HG02970 (cell line): ENCODE results near the gene HIP1R.
"Not testable (repeated sequence)": the region's sequence is repeated elsewhere in the genome, so short reads cannot be mapped to it uniquely, and the experiment has no call there.

Experiments used
- ATAC-seq: cut with Tn5 transposase; IDR thresholded peaks from one replicate; pipeline ENCODE4 v1.9.1; 2021; ENCODE audit warnings: mild to moderate bottlenecking, moderate library complexity, moderate number of reproducible peaks; ENCODE audit not compliant: unreplicated experiment, low FRiP score

HIP1R gene

DNA sequence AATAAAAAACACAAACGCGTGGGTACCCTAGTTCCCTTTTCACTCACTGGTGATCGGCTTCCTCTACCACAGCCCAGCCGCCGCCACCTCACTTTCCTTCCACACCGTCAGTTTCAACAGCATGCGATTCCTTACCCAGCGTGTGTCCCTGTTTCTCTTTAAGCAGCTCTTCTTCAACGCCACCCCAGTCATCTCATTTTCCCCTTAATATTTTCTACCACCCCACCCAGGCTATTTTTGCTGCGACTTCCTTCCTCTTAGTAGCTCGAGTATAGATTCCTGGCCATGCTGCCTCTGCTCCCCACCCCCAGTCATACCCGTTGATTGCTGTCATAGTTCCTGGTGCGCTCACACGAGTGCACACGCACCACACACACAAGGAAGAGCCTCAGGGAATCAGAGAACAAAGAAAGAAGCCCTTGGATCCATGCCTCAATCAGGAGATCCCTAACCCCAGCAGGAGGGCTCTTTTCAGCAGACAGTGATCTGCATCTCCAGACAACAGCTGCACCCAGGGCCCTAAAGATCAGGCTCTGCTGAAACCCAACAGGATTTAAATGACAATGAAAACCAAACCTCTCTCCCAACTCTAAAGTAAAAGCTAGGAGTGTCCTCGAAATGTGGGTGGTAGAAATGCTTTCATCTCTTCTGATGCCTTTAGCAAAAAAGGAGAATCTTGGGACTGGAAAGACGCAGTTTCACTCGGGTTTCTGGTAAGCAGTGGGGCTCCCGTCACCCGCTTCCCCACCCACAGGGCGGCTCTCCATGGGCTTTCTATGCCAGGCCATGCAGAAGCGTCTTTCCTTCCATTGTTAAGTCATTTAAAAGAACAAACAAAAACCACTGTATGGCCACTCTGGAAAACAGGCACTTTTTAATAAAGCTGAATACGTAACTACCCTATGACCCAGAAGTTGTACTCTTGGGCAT, 36.9 kb downstream of the HIP1R start:
- no peak for ATAC-seq

DNA sequence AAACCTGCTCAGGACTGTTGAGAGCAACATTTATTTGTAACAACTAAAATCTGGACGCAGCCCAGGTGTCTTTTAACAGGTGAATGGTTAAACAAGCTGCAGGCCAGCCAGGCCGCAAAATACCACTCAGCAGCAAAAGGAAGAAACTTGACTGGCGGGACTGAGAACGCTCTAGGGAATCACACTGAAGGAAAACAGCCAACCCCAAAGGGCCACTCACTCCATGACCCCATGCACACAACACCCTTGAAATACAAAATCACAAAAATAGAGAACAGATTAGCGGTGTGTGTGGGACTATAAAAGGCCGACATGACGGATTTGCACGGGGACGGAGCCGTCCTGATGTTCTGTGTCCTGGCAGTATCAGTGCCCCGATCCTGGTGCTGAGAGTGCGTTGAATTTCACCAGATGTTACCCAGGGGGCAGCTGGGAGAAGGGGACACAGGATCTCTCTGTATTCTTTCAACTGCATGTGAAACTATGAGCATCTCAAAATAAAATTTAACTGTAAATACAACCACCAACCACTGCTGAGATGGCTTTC, 37.6 kb downstream of the HIP1R start:
- no peak for ATAC-seq

DNA sequence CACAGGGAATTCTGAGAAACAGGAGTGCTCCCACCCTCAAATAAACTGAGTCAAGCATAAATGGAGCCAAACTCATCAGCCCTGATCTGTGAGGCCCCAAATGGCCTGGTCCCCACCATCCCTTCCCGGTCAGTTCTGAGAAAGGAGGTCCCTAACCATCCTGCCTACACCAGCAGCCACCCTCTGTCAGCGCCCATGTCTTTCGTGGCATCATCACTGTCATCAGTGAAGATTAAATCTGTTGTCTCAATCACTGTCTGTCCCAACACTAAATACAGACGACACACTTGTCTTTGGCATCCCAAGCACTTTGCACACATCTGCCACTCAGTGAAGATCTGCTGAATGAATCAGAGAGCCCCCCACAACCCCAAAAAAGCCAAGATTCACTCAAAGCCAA, 38.3 kb downstream of the HIP1R start:
- no peak for ATAC-seq

DNA sequence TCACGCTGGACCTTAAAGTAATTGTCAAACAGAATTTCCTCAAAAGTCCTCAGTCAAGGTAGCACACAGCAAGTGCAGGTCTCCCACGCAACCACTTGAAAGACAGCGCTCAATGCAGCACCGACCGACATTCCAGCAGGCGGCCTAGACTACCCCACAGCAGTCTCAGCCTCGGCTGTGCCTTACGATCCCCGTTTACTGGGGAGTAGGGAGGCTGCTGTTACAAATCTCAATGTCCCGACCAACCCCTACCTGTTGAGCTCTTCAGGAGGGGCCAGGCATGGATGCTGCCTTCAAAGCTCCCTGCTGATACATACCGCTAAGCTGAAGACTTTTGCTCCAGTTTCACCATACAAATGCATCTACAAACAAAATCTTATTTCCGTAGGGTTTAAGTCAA, 38.8 kb downstream of the HIP1R start:
- ATAC-seq: no peak

DNA sequence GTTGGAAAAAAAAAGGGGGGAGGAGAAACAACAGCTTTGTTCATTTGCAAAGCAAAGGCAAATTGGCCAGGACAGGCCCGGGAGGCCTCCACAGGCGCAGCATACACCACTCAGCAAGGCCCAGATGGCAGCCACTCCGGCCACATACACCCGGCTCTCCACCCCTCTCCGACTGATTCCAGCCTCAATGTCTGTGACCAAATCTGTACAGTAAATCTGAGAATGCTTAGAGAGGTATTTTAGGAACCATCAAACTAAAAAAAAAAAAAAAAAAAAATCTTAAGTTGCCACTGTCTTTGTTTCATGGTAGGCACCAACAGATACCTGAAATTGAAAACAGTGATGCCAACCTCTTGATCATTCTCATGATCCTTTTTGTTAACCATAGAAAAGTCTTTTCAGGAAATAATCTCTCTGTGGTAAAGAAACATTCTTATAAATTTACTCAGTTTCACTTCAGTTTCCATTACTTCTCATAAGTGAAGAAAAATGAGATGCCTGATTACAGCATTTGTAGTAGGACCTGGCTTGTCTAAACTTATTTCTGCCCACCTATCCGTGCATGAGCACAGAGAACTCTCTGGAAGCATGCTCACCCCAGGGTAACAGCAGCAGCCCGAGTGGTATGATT, 40.4 kb downstream of the HIP1R start:
- ATAC-seq: no peak

DNA sequence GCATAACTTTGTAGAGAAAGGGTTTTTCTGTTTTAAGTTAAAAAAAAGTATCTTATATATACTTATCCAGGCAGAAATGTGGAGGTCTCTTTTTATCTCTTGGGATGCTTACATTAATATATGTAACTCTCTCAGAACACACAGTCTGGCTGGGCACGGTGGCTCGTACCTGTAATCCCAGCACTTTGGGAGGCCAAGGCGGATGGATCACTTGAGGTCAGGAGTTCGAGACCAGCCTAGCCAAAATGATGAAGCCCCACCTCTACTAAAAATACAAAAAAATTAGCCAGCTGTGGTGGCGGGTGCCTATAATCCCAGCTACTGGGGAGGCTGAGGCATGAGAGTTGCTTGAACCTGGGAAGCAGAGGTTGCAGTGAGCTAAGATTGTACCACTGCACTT, 41.0 kb downstream of the HIP1R start:
- ATAC-seq: not testable (repeated sequence)

DNA sequence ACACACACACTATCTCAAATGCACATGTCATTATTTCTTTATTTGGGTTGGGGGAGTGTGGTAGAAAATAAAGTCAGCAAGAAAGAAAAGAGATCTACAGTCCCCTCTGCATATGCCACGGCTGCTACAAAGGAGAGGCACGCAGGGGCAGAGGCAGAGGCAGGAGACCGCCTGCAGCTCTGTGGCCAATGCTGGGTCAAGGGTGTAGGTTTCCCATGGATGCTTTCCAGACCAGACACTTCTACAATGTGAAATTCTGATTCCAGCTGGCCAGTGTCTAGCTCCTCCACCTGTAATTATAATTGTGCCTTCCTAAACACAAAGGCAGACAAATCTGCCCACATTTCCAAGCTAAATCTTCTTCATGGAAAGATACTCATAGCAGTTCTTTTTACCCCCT, 41.5 kb downstream of the HIP1R start:
- no peak for ATAC-seq

DNA sequence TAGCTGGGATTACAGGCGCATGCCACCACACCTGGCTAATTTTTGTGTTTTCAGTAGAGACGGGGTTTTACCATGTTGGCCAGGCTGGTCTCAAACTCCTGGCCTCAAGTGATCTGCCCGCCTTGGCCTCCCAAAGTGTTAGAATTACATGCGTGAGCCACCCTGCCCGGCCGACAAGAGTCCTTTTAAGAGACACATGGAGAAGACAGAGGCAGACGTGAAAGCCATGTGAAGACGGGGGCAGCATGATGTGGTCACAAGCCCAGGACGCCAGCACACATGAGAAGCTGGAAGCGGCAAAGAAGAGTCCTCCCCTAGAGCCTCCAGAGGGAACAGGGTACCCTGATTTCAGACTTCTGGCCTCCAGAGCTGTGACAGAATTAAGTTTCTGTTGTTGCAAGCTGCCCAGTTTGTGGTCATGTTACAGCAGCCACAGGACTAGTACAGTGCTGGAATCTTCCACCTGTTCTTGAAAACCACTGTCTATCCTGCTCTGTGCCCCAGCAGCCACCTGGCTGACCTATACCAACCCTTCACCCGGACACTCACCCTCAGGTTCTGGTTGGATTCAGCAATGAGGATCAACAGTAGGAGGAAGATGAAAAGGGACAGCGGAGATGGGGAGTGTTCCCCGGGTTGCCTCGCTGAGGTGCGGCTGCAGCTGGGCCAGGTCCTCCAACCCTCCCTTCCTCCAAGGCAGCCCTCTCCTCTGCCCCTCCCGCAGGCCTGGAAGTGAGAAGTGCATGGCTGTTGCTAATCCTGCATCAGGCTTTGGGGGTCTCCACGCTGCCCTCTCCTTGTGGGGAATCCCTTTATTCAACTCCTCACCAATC, 43.7 kb downstream of the HIP1R start:
- no peak for ATAC-seq

DNA sequence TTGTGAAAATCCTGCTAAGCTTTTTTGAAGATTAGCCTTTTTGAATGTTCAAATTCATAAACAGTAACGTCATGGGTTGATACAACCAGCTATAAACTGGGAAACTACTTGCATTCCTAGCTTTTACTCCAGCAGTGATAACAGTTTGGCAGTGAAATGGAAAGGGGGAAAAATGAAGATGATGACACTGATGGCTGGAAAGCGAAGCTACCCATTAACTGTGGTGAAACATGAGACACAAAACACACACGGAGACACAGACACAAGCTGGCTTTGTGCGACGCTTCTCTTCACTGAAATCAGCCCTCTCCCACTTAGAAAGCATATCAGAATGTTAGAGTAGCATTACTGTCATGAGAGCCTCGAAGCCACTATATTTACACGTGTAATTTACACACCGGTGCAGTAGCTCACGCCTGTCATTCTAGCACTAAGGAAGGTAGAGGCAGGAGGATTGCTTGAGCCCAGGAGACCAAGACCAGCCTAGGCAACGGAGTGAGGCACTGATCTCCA, 45.0 kb downstream of the HIP1R start:
- ATAC-seq: no peak

DNA sequence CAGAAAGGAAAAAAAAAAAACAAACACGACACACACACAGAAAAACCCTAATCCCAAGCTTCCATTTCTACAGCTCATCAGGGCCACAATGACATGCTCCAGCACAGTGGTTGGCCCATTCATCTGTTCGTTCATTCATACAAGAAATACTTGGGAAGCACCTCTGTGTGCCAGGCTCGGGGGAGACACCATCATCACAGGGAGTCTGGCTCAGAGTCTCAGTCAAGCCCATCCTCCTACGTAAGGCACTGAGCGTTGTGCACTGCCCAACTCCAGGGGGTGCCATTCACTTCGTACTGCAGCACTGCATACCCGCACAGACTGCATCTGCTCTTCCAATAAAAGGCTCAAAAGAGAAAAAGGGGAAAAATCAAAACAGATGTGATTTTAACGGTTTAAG, 45.4 kb downstream of the HIP1R start:
- ATAC-seq: no peak

DNA sequence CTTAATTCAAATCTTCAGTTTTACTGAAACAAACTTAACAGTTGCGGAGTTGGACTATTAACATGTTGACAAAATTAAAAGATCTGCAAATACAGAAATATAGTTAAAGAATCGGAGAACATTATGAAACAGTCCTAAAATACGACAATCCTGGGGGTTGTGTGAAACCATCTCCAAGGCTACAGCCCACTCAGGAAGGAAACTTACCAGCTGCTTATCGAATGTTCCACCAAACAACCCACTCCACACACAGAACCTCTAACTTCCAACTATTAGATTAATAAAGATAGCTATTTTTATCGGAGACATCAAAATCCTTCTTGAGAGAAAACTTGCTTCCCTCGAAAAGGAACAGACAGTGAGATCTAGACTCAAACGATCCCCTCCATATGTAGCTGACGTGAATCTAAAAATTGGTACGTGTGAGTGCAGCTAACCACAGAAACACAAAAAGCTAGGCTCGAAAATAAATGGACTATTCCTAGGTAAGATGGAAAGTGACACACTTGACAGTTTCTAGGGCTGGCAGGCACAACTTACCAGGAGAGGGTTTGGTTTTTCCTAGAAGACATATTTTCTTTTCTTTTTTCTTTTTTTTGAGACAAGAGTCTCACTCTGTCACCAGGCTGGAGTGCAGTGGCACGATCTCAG, 47.8 kb downstream of the HIP1R start:
- ATAC-seq: no peak

DNA sequence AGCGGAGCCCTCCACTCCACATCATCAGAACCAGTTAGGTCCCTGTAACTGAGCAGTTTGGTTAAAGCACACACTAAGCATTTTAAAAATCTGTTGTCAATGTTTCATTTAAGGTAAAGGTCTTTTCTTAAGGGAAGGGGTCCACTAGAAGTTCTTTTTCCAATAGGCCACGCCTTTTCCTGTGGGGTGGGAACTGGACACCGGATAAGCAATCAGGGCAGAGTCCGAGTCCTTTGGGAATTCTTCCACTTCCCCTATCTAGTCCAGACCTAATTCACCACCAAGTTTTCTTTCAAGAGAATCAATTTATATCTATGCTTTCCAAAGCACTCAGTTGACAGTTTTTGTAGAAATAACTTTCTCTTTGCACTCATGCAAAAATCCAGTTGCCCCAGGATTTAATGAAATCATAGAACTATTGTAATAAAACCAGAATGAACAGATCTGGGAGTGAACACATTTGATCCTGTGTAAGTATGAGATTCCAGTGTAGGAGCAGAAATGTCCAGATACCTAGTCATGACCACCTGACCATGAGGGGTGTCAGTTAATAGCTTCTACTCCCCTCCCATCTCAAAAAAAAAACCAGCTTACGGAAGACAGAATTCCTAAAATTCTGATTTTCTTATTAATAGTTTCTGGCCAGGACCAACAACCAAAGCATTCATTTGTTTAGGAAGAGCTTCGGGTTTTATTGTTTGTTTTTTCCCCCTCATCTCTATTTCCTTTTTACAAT, 49.0 kb downstream of the HIP1R start:
- ATAC-seq: no peak

DNA sequence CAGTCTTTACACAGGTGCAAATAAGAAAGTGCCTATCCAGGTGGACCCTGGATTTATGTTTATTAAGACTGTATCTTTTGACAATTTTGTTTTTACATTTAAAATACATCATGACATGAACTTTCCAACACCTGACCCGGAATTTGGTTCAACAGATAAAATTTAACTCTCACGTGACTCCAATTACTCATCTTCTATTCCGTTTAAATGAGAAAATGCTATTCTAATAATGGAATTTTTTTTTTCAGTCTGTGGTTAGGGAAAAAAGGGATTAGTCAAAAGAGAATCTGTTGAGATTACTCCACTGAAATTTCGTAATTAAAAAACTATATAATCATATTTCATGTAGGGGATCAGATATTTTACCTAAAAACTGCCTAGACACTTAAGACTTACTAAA, 49.6 kb downstream of the HIP1R start:
- no peak for ATAC-seq

DNA sequence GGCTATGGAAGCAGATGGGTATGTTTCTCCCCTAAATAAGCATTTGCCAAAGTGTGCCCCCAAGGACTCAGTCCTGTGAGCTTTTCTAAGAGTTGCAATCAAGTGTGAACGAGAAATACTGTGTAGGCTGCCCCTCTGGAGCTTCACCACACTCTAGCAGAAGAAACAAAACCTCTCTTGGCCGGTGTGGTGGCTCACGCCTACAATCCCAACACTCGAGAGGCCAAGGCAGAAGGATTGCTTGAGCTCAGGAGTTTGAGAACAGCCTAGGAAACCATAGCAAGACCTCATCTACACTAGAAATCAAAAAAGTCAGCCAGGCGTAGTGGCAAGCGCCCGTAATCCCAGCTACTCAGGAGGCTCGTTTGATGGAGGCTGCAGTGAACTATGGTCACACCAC, 50.9 kb downstream of the HIP1R start:
- ATAC-seq: no peak

DNA sequence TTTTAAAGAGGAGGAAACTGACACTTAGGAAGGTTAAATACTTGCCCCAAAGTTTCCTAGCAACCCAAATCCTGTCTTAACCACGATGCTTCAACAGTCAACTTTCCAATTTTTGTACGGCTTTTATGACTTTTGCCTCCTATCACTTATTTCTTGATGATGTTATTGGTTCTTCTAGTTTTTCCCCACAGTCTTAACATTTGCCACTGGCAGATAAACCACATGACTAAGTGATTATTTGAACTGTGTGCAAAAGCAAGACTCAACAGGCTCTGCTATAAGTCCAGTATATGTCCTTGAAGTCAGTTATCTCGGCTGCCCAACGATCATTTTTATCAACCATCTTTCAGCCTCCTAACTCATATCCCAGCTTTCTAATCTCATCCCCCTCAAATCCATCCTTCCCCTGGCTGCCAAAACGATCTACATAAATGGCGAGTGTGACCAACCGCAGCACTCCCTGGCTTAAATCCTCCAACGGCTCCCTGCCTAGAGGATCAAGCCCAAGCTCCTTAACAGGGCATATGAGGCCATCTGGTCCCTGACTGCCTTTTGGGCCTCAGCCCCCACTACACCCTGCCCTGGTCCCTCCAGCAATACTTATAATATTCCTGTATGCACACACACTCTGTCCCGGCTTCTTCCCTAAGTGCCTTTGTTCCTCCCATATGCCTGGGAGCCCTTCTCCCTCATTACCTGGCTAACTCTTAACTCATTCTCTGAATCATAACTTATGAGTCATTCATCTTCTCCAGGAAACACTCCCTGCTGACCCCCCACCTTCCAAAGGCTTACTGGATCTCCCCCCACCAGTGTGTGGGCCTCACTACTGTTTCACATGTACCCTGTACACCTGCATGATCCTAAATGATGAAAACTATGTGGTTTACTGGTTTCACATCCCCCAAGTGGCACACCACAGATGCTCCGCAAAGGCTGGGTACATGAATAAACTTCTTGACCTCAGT, 51.9 kb downstream of the HIP1R start:
- peak; percentile 50 for ATAC-seq

DNA sequence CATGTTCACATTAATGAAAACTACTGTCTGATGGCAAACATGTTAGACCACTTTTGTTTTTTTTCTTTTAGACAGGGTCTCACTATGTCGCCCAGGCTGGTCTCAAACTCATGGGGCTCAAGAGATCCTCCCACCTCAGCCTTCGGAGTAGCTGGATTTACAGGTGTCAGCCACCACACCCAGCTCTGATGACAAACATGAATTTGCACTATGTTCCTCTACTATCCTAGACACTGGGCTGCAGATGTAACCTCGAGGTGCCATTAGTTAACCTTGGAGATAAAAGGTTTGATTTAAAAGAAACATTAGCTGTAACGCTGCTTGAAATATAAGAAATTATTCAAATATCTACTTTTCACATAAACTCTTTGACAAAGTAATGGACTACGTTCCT, 52.6 kb downstream of the HIP1R start:
- ATAC-seq: no peak

DNA sequence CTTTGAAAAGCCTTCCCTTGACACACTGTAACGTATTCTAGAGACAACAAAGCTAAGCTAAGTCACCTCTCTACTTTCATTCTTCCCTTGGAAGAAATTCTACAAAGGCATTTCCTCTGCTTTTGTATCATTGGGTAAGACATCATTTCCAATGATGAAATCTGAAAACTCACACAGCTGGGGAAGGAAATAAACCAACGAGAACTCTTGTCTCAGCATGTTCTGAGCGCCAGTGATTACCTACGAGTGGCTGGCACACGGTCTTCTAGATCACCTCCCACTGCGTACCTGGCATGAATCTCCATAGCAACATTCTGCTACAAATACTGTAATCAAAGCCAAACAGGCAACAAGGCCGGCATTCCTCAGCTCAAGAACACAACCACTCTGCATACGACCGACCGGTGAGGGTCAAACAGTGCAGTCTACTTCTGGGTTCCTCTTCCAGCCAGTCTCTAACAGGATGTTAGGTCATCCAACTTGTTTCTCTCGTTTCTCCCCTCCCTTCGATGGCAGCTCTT, 53.0 kb downstream of the HIP1R start:
- peak; percentile 44 for ATAC-seq
